Measurements from ENCODE around the gene MICU1.

Gene MICU1

GRCh38 chr10:72323108-72323749, 302.6 kb downstream of the MICU1 start:
- no peak for DNase-seq

- peak; percentile 38 for DNase-seq
Measured at GRCh38 chr10:72322280-72323058, 303.4 kb downstream of the MICU1 start.

GRCh38 chr10:72322030-72322279, 303.9 kb downstream of the MICU1 start:
- DNase-seq, result no peak

- no peak for DNase-seq
Measured at GRCh38 chr10:72321248-72322029, 304.4 kb downstream of the MICU1 start.

- DNase-seq, result no peak
Measured at GRCh38 chr10:72320676-72321247, 305.1 kb downstream of the MICU1 start.

- peak; percentile 84 for DNase-seq
Measured at GRCh38 chr10:72319416-72320254, 306.2 kb downstream of the MICU1 start.

GRCh38 chr10:72318418-72319262, 307.2 kb downstream of the MICU1 start:
- DNase-seq, result no peak

All from activated effector memory CD4-positive, alpha-beta T cell treated with Interleukin-2 at 50 U/mL for 16 hours (primary cell).